Sigmoid colon (tissue), 7 donors: ENCODE results near the gene OTOA. TPM values are rescaled to one million over a fixed set of nuclear protein-coding genes. Genes with fewer than 3 reads are reported as not detected.
"Not testable (repeated sequence)": the region's sequence is repeated elsewhere in the genome, so short reads cannot be mapped to it uniquely, and the experiment has no call there.

Experiments
- DNase-seq: peaks from one replicate; pipeline ENCODE4 v3.0.0-alpha.2; 2019
- H3K27ac ChIP-seq, 4 donors: fragments of 200-600 bp; sonication (generic); one replicate each; pipeline ENCODE4 v1.5.1; 2016 to 2019; ENCODE audit warnings: mild to moderate bottlenecking in 1 of 4
- H3K27me3 ChIP-seq, 3 donors: fragments of 200-600 bp; sonication (generic); one replicate each; pipeline ENCODE4 v1.5.1; 2019; ENCODE audit warnings: mild to moderate bottlenecking in 1 of 3
- H3K36me3 ChIP-seq, 4 donors: fragments of 200-600 bp; sonication (generic); one replicate each; pipeline ENCODE4 v1.5.1; 2016 to 2019
- H3K4me1 ChIP-seq, 4 donors: fragments of 200-600 bp; sonication (generic); one replicate each; pipeline ENCODE4 v1.5.1; 2017 to 2019
- H3K4me3 ChIP-seq, 4 donors: fragments of 200-600 bp; sonication (generic); one replicate each; pipeline ENCODE4 v1.5.1; 2017 to 2019; ENCODE audit warnings: mild to moderate bottlenecking in 2 of 4, moderate library complexity in 1 of 4
- H3K9me3 ChIP-seq, 4 donors: fragments of 200-600 bp in 3 of 4; sonication (generic) in 3 of 4; one replicate each; pipeline versions ENCODE4 v1.5.1 to v1.6.1; 2013 to 2019
- EP300 ChIP-seq, 4 donors: sonication (generic); formaldehyde crosslinking; IDR thresholded peaks; one replicate each; pipeline ENCODE4 v1.6.1; 2017; ENCODE audit warnings: antibody characterized with exemption in 4 of 4
- POLR2A ChIP-seq, 2 donors: fragments of 450-650 bp; IDR thresholded peaks; one replicate each; pipeline ENCODE4 v1.6.1; 2016; ENCODE audit warnings: antibody characterized with exemption in 2 of 2, mild to moderate bottlenecking in 2 of 2, moderate library complexity in 2 of 2
- POLR2AphosphoS5 ChIP-seq, 4 donors: sonication (generic); formaldehyde crosslinking; IDR thresholded peaks; one replicate each; pipeline ENCODE4 v1.6.1; 2017; ENCODE audit warnings: antibody characterized with exemption in 4 of 4
- WGBS, 2 donors: extraction: QIAGEN DNeasy Blood & Tissue Kit; methylation state at CpG; one replicate each; pipeline ENCODE4 v1.1.7; 2013; 5-methylcytosine and 5-hydroxymethylcytosine counted together
- intact Hi-C: fragments of 100-400 bp; cut with DNase I; formaldehyde crosslinking; loops from one replicate; pipeline ENCODE4 v1.15.1; 2023
- polyA plus RNA-seq, 3 donors: library from polyadenylated mRNA; stranded (reverse); fragments of 200-250 nt; gene quantifications; one replicate each; pipeline ENCODE4 v1.2.3, GENCODE V29; 2013
- total RNA-seq, 4 donors: library from RNA; depleted of rRNA; stranded (reverse); fragments of >200 nt; gene quantifications; one replicate each; pipeline ENCODE4 v1.1.0, GENCODE V29; 2016
- TF ChIP-seq, protein P1 (sequence below), 4 experiments: fragments of 450-650 bp in 3 of 4; fragments of 200-600 bp in 1 of 4; IDR thresholded peaks; one replicate each; pipeline ENCODE4 v1.5.1; 2016 to 2019; ENCODE audit warnings: antibody characterized with exemption in 4 of 4, mild to moderate bottlenecking in 3 of 4, moderate library complexity in 2 of 4
- donor health status: healthy with polysubstance abuse.
- donor health status: Bipolar disorder and iron deficiency.
- donor health status: healthy.

The OTOA gene
- total and polyA plus RNA-seq, 7 donors = 0.14 to 0.83 (median 0.46) TPM; not detected in 2

DNA sequence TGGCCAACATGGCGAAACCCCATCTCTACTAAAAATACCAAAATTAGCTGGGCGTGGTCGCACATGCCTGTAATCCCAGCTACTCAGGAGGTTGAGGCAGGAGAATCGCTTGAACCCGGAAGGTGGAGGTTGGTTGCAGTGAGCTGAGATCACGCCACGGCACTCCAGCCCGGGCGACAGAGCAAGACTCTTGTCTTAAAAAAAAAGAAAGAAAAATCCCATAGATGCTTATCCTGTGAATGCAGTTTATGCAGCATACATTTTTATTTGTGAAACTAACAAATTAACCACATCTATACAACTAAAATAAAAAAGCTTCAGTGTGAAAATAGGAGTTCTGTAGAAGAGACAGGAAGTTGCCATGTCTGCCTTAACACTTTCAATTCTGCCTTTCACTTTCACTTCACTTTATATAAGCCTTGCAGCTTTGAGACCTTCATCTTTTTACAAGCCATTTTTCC is 18.5 kb upstream of the OTOA start:
- intact Hi-C loops = no loop called here
- Histone ChIP-seq H3K36me3 (peaks cover 0 to 3% (median 0%) of the 10 kb centered on the region in 4 donors), H3K4me1 (peaks cover 0 to 25% (median 8%) of the 10 kb centered on the region in 4 donors), H3K27me3 (no peaks in the 10 kb centered on the region), H3K4me3 (peak overlapping the region in 3 of 4 donors; percentile 23 to 33 (median 30)), H3K9me3 (no peaks in the 10 kb centered on the region), H3K27ac (peak overlapping the region; percentile 49 to 55 (median 50))
- WGBS, 2 donors = 43 to 82% methylated on average over 9 of the region's 9 CpGs
- no peak for DNase-seq
- TF ChIP-seq, protein P1, sequence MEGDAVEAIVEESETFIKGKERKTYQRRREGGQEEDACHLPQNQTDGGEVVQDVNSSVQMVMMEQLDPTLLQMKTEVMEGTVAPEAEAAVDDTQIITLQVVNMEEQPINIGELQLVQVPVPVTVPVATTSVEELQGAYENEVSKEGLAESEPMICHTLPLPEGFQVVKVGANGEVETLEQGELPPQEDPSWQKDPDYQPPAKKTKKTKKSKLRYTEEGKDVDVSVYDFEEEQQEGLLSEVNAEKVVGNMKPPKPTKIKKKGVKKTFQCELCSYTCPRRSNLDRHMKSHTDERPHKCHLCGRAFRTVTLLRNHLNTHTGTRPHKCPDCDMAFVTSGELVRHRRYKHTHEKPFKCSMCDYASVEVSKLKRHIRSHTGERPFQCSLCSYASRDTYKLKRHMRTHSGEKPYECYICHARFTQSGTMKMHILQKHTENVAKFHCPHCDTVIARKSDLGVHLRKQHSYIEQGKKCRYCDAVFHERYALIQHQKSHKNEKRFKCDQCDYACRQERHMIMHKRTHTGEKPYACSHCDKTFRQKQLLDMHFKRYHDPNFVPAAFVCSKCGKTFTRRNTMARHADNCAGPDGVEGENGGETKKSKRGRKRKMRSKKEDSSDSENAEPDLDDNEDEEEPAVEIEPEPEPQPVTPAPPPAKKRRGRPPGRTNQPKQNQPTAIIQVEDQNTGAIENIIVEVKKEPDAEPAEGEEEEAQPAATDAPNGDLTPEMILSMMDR (IDR thresholded peaks at IDR 0.05) = no peak
- TF ChIP-seq POLR2A (IDR thresholded peaks at IDR 0.05) (no peak), POLR2AphosphoS5 (IDR thresholded peaks at IDR 0.05) (no peak), EP300 (IDR thresholded peaks at IDR 0.05) (no peak)

DNA sequence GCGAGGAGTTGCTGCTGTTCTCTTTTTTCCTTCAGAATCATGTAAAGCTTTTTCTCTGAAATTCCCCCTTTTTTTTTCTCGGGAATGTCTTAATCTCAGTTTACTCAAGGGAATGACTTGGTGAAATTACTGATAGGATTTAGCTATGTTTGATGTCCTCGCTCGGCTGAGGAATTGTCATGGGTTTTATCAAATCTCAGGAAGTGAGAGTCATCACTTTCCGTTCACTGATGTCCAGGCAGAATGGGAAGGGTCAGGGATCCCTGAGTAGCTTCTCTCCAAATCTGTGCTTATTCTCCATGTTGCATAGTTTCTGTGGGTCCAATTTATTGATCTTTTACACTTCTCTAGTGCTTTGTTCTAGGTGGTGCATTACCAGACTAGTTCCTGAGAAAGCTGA is 17.7 kb upstream of the OTOA start:
- Histone ChIP-seq H3K4me3 (peak overlapping the region in 3 of 4 donors; percentile 23 to 33 (median 30)), H3K4me1 (peaks cover 0 to 25% (median 8%) of the 10 kb centered on the region in 4 donors), H3K36me3 (peaks cover 0 to 3% (median 0%) of the 10 kb centered on the region in 4 donors), H3K9me3 (no peaks in the 10 kb centered on the region), H3K27me3 (no peaks in the 10 kb centered on the region), H3K27ac (peak overlapping the region; percentile 49 to 55 (median 50))
- intact Hi-C loops = no loop called here
- DNase-seq = no peak
- WGBS, 2 donors = 66 to 84% methylated on average over 5 of the region's 5 CpGs
- TF ChIP-seq EP300 (IDR thresholded peaks at IDR 0.05) = no peak
- TF ChIP-seq, protein P1 (IDR thresholded peaks at IDR 0.05) = no peak
- TF ChIP-seq POLR2A (IDR thresholded peaks at IDR 0.05) = no peak
- TF ChIP-seq POLR2AphosphoS5 (IDR thresholded peaks at IDR 0.05) = no peak

DNA sequence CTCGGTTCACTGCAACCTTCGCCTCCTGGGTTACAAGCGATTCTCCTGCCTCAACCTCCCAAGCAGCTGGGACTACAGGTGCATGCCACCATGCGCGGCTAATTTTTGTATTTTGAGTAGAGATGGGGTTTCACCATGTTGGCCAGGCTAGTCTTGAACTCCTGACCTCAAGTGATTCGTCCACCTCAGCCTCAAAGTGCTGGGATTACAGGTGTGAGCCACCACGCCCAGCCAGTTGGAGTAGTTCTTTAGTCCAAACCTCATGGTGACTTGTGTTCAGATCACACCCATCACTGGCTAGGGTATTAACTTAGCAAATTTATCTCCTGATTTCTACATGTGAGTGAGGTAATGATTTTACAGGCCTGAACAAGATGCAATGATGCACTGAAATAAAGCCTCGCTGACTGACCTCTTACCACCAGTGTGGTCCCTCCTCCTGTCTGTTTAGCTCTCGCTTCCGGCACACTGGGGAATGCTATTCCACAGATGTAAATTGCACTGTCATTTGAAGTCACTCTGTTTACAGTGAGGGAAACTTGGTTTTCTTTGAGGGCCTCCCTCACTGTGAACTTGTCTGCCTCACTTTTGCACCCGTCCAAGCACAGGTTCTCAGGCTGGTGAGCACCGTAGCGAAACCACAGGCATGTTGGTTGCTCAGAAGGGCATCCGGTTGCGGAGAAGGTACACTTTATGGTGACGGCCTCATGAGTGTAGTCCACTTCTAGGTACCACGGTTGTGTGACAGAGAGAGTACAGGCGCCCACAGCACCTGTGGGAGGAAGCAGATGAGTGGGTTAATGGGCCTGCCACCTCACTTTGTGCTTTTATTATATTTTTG is 16.8 kb upstream of the OTOA start:
- DNase-seq = no peak
- intact Hi-C loops = no loop called here
- no peaks in the 10 kb centered on the region for H3K9me3 ChIP-seq
- H3K27me3 ChIP-seq = no peaks in the 10 kb centered on the region
- H3K4me3 ChIP-seq = no peak overlapping the region
- no peak for TF ChIP-seq POLR2A (IDR thresholded peaks at IDR 0.05)
- no peak for TF ChIP-seq EP300 (IDR thresholded peaks at IDR 0.05)
- TF ChIP-seq, protein P1 (IDR thresholded peaks at IDR 0.05) = no peak
- no peak for TF ChIP-seq POLR2AphosphoS5 (IDR thresholded peaks at IDR 0.05)
- H3K36me3 ChIP-seq = peaks cover 0 to 3% (median 0%) of the 10 kb centered on the region in 4 donors
- WGBS, 2 donors = 69 to 84% methylated on average over 18 of the region's 18 CpGs
- H3K27ac ChIP-seq = peak overlapping the region in 1 of 4 donors; percentile 55
- peaks cover 0 to 25% (median 8%) of the 10 kb centered on the region in 4 donors for H3K4me1 ChIP-seq

DNA sequence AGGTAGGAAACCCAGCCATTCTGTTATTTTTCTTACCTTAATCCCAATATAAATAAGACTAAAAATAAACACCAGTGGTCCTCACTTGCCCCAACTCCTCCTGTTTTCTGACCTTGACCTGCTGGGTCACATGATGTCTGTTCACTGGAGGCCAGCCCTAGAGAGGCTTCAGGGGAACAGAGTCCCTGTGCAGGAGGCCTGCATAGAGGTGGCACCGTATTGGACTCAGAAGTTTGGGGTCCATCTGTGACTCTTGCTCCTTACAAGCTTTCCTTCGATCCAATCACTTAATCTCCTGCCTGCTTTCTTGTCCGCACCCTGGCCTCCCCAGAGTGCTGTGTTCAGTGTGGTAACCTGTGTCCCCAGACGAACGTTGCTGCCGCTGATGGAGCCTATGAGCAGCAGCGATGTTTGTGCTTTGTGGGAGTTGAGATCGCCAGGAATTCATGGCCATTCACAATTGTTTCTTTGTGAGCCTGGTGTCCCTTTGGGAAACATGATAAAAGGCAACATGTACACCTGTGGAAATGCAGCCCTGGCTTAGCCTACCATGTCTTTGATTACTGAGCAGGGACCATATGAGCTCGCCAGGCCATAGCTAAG is 16.1 kb upstream of the OTOA start:
- WGBS, 2 donors = 88 to 95% methylated on average over 9 of the region's 9 CpGs
- TF ChIP-seq EP300 (IDR thresholded peaks at IDR 0.05) (no peak), POLR2A (IDR thresholded peaks at IDR 0.05) (no peak)
- H3K9me3 ChIP-seq = no peaks in the 10 kb centered on the region
- no peak overlapping the region for H3K4me3 ChIP-seq
- peaks cover 0 to 25% (median 8%) of the 10 kb centered on the region in 4 donors for H3K4me1 ChIP-seq
- no peaks in the 10 kb centered on the region for H3K27me3 ChIP-seq
- no peak for DNase-seq
- H3K27ac ChIP-seq = no peak overlapping the region
- H3K36me3 ChIP-seq = peaks cover 0 to 3% (median 0%) of the 10 kb centered on the region in 4 donors
- intact Hi-C loops = no loop called here

DNA sequence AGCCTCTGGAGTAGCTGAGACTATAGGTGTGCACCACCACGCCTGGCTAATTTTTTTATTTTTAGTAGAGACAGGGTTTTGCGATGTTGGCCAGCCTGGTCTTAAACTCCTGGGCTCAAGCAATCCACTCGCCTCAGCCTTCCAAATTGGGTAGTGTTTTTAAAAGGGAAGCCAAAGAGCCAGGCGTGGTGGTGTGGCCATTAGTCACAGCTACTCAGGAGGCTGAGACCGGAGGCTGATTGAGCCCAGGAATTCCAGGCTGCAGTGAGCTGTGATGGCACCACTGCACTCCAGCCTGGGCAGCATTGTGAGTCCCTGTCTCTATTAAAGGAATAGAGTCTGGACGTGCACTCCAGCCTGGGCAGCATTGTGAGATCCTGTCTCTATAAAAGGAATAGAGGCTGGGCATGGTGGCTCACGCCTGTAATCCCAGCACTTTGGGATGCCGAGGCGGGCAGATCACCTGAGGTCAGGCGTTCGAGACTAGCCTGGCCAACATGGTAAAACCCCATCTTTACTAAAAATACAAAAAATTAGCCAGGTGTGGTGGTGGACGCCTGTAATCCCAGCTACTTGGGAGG is 13.9 kb upstream of the OTOA start:
- H3K27ac ChIP-seq, H3K9me3 ChIP-seq, intact Hi-C loops, H3K4me3 ChIP-seq, H3K27me3 ChIP-seq, H3K36me3 ChIP-seq, DNase-seq: not testable (repeated sequence)
- WGBS, 2 donors = 93 to 94% methylated on average over 12 of the region's 12 CpGs
- H3K4me1 ChIP-seq = peaks cover 0 to 20% (median 8%) of the 10 kb centered on the region in 4 donors
